HG02943 (cell line): ENCODE measurements around the gene MXI1.

Experiments
- ATAC-seq: cut with Tn5 transposase; IDR thresholded peaks from one replicate; pipeline ENCODE4 v1.9.1; 2021; ENCODE audit warnings: mild to moderate bottlenecking, low read depth, moderate library complexity; ENCODE audit not compliant: unreplicated experiment

The MXI1 gene

GRCh38 chr10:110207011-110207804 lies at the start of gene MXI1:
Gene MXI1 (plus strand): TSS chr10:110207605. CDS start chr10:110207809, 204 bp downstream.
- peak; percentile 44 for ATAC-seq

GRCh38 chr10:110158051-110159005 lies 49.1 kb upstream of the MXI1 start:
- ATAC-seq: no peak

GRCh38 chr10:110160081-110160480 lies 47.3 kb upstream of the MXI1 start:
- ATAC-seq: no peak

- ATAC-seq: no peak
Measured at GRCh38 chr10:110160522-110160921, 46.9 kb upstream of the MXI1 start.

- no peak for ATAC-seq
Measured at GRCh38 chr10:110162741-110163145, 44.7 kb upstream of the MXI1 start.

- no peak for ATAC-seq
Measured at GRCh38 chr10:110163192-110163773, 44.1 kb upstream of the MXI1 start.

GRCh38 chr10:110163841-110164240 lies 43.6 kb upstream of the MXI1 start:
- ATAC-seq: no peak

GRCh38 chr10:110165239-110165638 lies 42.2 kb upstream of the MXI1 start:
- ATAC-seq: no peak

- no peak for ATAC-seq
Measured at GRCh38 chr10:110167149-110167548, 40.3 kb upstream of the MXI1 start.

- no peak for ATAC-seq
Measured at GRCh38 chr10:110168601-110169481, 38.6 kb upstream of the MXI1 start.

- no peak for ATAC-seq
Measured at GRCh38 chr10:110169586-110169985, 37.8 kb upstream of the MXI1 start.

GRCh38 chr10:110170142-110170971 lies 37.0 kb upstream of the MXI1 start:
- ATAC-seq: no peak

- ATAC-seq: no peak
Measured at GRCh38 chr10:110171032-110171431, 36.4 kb upstream of the MXI1 start.

GRCh38 chr10:110172155-110172554 lies 35.2 kb upstream of the MXI1 start:
- no peak for ATAC-seq

- ATAC-seq: no peak
Measured at GRCh38 chr10:110174201-110174600, 33.2 kb upstream of the MXI1 start.

- ATAC-seq: no peak
Measured at GRCh38 chr10:110174816-110175215, 32.6 kb upstream of the MXI1 start.

- ATAC-seq: no peak
Measured at GRCh38 chr10:110175406-110175805, 32.0 kb upstream of the MXI1 start.

- ATAC-seq: no peak
Measured at GRCh38 chr10:110176141-110177030, 31.0 kb upstream of the MXI1 start.
